Naive thymus-derived CD4-positive, alpha-beta T cell (primary cell): Measurements from ENCODE around the gene INPP5F. TPM values are rescaled to one million over a fixed set of nuclear protein-coding genes. Genes with fewer than 3 reads are reported as not detected.

Experiments used
- ATAC-seq: fragments of 150-1000 bp; cut with Tn5 transposase; 2 replicates; pipeline ENCODE4 v1.10.0; 2021; ENCODE audit warnings: mild to moderate bottlenecking, moderate library complexity
- CTCF ChIA-PET: fragments of 350-600 bp; sonication (Branson Sonifier 250); formaldehyde crosslinking; loops from one replicate; lab custom pipeline; 2021; ENCODE audit warnings: antibody characterized with exemption; lab: Charles Lee
- POLR2A ChIA-PET: fragments of 350-600 bp; sonication (Branson Sonifier 250); formaldehyde crosslinking; loops from one replicate; lab custom pipeline; 2021; ENCODE audit warnings: antibody characterized with exemption, inconsistent platforms; lab: Charles Lee
- DNase-seq, 9 donors: peaks; one replicate each; pipeline versions ENCODE4 v3.0.0 to v3.0.0-alpha.2; 2020 to 2022; ENCODE audit warnings: mixed read lengths in 1 of 9
- H3K27ac ChIP-seq: one replicate; pipeline ENCODE4 v1.7.0; 2013; ENCODE audit warnings: mild to moderate bottlenecking, low read depth, low read length, moderate library complexity
- H3K27me3 ChIP-seq, 2 donors: one replicate each; pipeline ENCODE4 v1.7.0; 2013; ENCODE audit warnings: low read length in 2 of 2, mild to moderate bottlenecking in 2 of 2, moderate library complexity in 2 of 2; ENCODE audit not compliant: control insufficient read depth in 2 of 2, insufficient read depth in 2 of 2
- H3K36me3 ChIP-seq, 3 experiments: 1 replicate in 2 of 3; 2 replicates in 1 of 3; pipeline ENCODE4 v1.7.0; 2013; ENCODE audit warnings: low read length in 3 of 3, mild to moderate bottlenecking in 3 of 3, moderate library complexity in 1 of 3; ENCODE audit not compliant: insufficient read depth in 3 of 3, control insufficient read depth in 2 of 3
- H3K4me1 ChIP-seq, 2 donors: one replicate each; pipeline ENCODE4 v1.7.0; 2013; ENCODE audit warnings: low read length in 2 of 2, mild to moderate bottlenecking in 2 of 2, moderate library complexity in 1 of 2; ENCODE audit not compliant: control insufficient read depth in 2 of 2, insufficient read depth in 2 of 2
- H3K4me3 ChIP-seq: 2 replicates; pipeline ENCODE4 v1.7.0; 2013; ENCODE audit warnings: mild to moderate bottlenecking, low read length
- H3K9me3 ChIP-seq, 3 experiments: 1 replicate in 2 of 3; 2 replicates in 1 of 3; pipeline ENCODE4 v1.7.0; 2013; ENCODE audit warnings: low read length in 3 of 3; ENCODE audit not compliant: control insufficient read depth in 2 of 3
- H3K27ac Mint-ChIP-seq, 9 donors: one replicate each; pipeline ENCODE4 v1.8.0; 2020 to 2022; ENCODE audit warnings: mixed read lengths in 9 of 9, mild to moderate bottlenecking in 8 of 9, moderate library complexity in 5 of 9, inconsistent platforms in 2 of 9
- H3K27me3 Mint-ChIP-seq, 5 donors: one replicate each; pipeline ENCODE4 v1.8.0; 2021 to 2022; ENCODE audit warnings: mixed read lengths in 5 of 5, mild to moderate bottlenecking in 1 of 5
- H3K36me3 Mint-ChIP-seq, 5 donors: one replicate each; pipeline ENCODE4 v1.8.0; 2020 to 2022; ENCODE audit warnings: mixed read lengths in 5 of 5, mild to moderate bottlenecking in 3 of 5, inconsistent platforms in 1 of 5
- H3K4me1 Mint-ChIP-seq, 7 donors: one replicate each; pipeline ENCODE4 v1.8.0; 2020 to 2022; ENCODE audit warnings: mixed read lengths in 7 of 7, mild to moderate bottlenecking in 3 of 7, inconsistent platforms in 1 of 7
- H3K4me3 Mint-ChIP-seq, 10 donors: one replicate each; pipeline ENCODE4 v1.8.0; 2020 to 2022; ENCODE audit warnings: mild to moderate bottlenecking in 10 of 10, mixed read lengths in 10 of 10, moderate library complexity in 6 of 10, inconsistent platforms in 2 of 10
- H3K9me3 Mint-ChIP-seq, 11 donors: one replicate each; pipeline ENCODE4 v1.8.0; 2020 to 2022; ENCODE audit warnings: mixed read lengths in 11 of 11, mild to moderate bottlenecking in 4 of 11, inconsistent platforms in 1 of 11, moderate library complexity in 1 of 11
- intact Hi-C, 2 donors: fragments of 100-400 bp; cut with micrococcal nuclease; formaldehyde crosslinking; loops; one replicate each; pipeline ENCODE4 v1.15.1; 2023
- polyA plus RNA-seq, 2 donors: library from polyadenylated mRNA; unstranded; fragments of 300-500 nt; fragmentation: Illumina TruSeq; gene quantifications; one replicate each; pipeline ENCODE4 v1.2.3, GENCODE V29; 2021
- total RNA-seq, 6 experiments: library from RNA in 5 of 6; stranded (reverse) in 5 of 6; gene quantifications; 1 replicate in 5 of 6; 2 replicates in 1 of 6; pipeline ENCODE4 v1.2.3 and lab custom pipeline; 2021 to 2026

INPP5F gene
- total and polyA plus RNA-seq, 7 experiments from 2014 or later, result 3.4 to 12.1 (median 9.7) TPM

GRCh38 chr10:119827430-119827829 is 101.6 kb downstream of the INPP5F start:
- no peaks in the 10 kb centered on the region for H3K4me1 ChIP-seq
- no peak overlapping the region for H3K27ac ChIP-seq
- Mint-ChIP-seq H3K4me3 (no peak overlapping the region), H3K27me3 (no peaks in the 10 kb centered on the region), H3K36me3 (peaks cover 8 to 41% (median 18%) of the 10 kb centered on the region in 5 donors), H3K9me3 (no peaks in the 10 kb centered on the region), H3K4me1 (peaks cover 0 to under 1% (median 0%) of the 10 kb centered on the region in 7 donors), H3K27ac (peak overlapping the region in 5 of 9 donors; percentile 36 to 65 (median 56))
- H3K36me3 ChIP-seq, result peaks cover 6 to 40% (median 16%) of the 10 kb centered on the region in 3 experiments
- ChIA-PET CTCF (no interaction called here), POLR2A (no interaction called here)
- H3K27me3 ChIP-seq, result no peaks in the 10 kb centered on the region
- no peak overlapping the region for H3K4me3 ChIP-seq
- ATAC-seq (no peak), DNase-seq (no peak)
- intact Hi-C loops, result no loop called here
- no peaks in the 10 kb centered on the region for H3K9me3 ChIP-seq

- Mint-ChIP-seq H3K36me3 (peaks cover 4 to 45% (median 23%) of the 10 kb centered on the region in 5 donors), H3K27ac (peak overlapping the region in 3 of 9 donors; percentile 17 to 72 (median 22)), H3K9me3 (peaks cover 0 to 3% (median 0%) of the 10 kb centered on the region in 11 donors), H3K27me3 (no peaks in the 10 kb centered on the region), H3K4me3 (no peak overlapping the region), H3K4me1 (peaks cover 0 to 12% (median 8%) of the 10 kb centered on the region in 7 donors)
- DNase-seq (no peak), ATAC-seq (no peak)
- intact Hi-C loops, result no loop called here
- Histone ChIP-seq H3K4me1 (no peaks in the 10 kb centered on the region), H3K27me3 (no peaks in the 10 kb centered on the region), H3K9me3 (no peaks in the 10 kb centered on the region), H3K4me3 (no peak overlapping the region), H3K27ac (no peak overlapping the region), H3K36me3 (peaks cover 8 to 54% (median 16%) of the 10 kb centered on the region in 3 experiments)
- ChIA-PET POLR2A (no interaction called here), CTCF (no interaction called here)
Observed at GRCh38 chr10:119829429-119829828, 103.6 kb downstream of the INPP5F start.

- H3K9me3 Mint-ChIP-seq, result peaks cover 0 to 3% (median 0%) of the 10 kb centered on the region in 11 donors
- Histone ChIP-seq H3K36me3 (peaks cover 10 to 62% (median 16%) of the 10 kb centered on the region in 3 experiments), H3K27ac (no peak overlapping the region), H3K4me1 (no peaks in the 10 kb centered on the region), H3K4me3 (no peak overlapping the region), H3K27me3 (no peaks in the 10 kb centered on the region), H3K9me3 (no peaks in the 10 kb centered on the region)
- no peak overlapping the region for H3K4me3 Mint-ChIP-seq
- ChIA-PET POLR2A (no interaction called here), CTCF (no interaction called here)
- DNase-seq (no peak), ATAC-seq (no peak)
- intact Hi-C loops, result loop anchor here in 1 of 2 donors (5.0 kb wide), 1 partner anchor 769 kb away; no protein-coding TSS in a partner anchor
- peak overlapping the region in 1 of 9 donors; percentile 40 for H3K27ac Mint-ChIP-seq
- H3K4me1 Mint-ChIP-seq, result peaks cover 0 to 18% (median 8%) of the 10 kb centered on the region in 7 donors
- H3K36me3 Mint-ChIP-seq, result peaks cover 4 to 46% (median 29%) of the 10 kb centered on the region in 5 donors
- H3K27me3 Mint-ChIP-seq, result no peaks in the 10 kb centered on the region
Observed at GRCh38 chr10:119830851-119831250, 105.0 kb downstream of the INPP5F start.

- H3K27me3 ChIP-seq, result no peaks in the 10 kb centered on the region
Observed at GRCh38 chr10:119831656-119832055, 105.8 kb downstream of the INPP5F start.

GRCh38 chr10:119832951-119833350 is 107.1 kb downstream of the INPP5F start:
- no peaks in the 10 kb centered on the region for H3K27me3 ChIP-seq
- no peak overlapping the region for H3K27ac ChIP-seq
- no peak overlapping the region for H3K4me3 ChIP-seq
- Mint-ChIP-seq H3K4me3 (no peak overlapping the region), H3K9me3 (peaks cover 0 to 3% (median 0%) of the 10 kb centered on the region in 11 donors), H3K27ac (peak overlapping the region in 5 of 9 donors; percentile 21 to 81 (median 63)), H3K27me3 (no peaks in the 10 kb centered on the region), H3K4me1 (peaks cover 0 to 18% (median 8%) of the 10 kb centered on the region in 7 donors), H3K36me3 (peaks cover 4 to 50% (median 39%) of the 10 kb centered on the region in 5 donors)
- ChIA-PET CTCF (no interaction called here), POLR2A (no interaction called here)
- DNase-seq, result no peak
- H3K9me3 ChIP-seq, result no peaks in the 10 kb centered on the region
- ATAC-seq, result no peak
- no peaks in the 10 kb centered on the region for H3K4me1 ChIP-seq
- H3K36me3 ChIP-seq, result peaks cover 21 to 72% (median 21%) of the 10 kb centered on the region in 3 experiments
- intact Hi-C loops, result loop anchor here in 1 of 2 donors (5.0 kb wide), 1 partner anchor 771 kb away; no protein-coding TSS in a partner anchor

More at GRCh38 chr10:119831656-119832055, 105.8 kb downstream of the INPP5F start:
- H3K36me3 ChIP-seq, result peaks cover 14 to 69% (median 16%) of the 10 kb centered on the region in 3 experiments
- H3K36me3 Mint-ChIP-seq, result peaks cover 4 to 46% (median 29%) of the 10 kb centered on the region in 5 donors
- DNase-seq (no peak), ATAC-seq (no peak)
- no peak overlapping the region for H3K4me3 ChIP-seq
- no peaks in the 10 kb centered on the region for H3K4me1 ChIP-seq
- H3K4me3 Mint-ChIP-seq, result no peak overlapping the region
- no peaks in the 10 kb centered on the region for H3K27me3 Mint-ChIP-seq
- POLR2A ChIA-PET, result no interaction called here
- CTCF ChIA-PET, result no interaction called here
- no peak overlapping the region for H3K27ac ChIP-seq
- H3K4me1 Mint-ChIP-seq, result peaks cover 0 to 18% (median 8%) of the 10 kb centered on the region in 7 donors
- peaks cover 0 to 3% (median 0%) of the 10 kb centered on the region in 11 donors for H3K9me3 Mint-ChIP-seq
- peak overlapping the region in 3 of 9 donors; percentile 47 to 80 (median 67) for H3K27ac Mint-ChIP-seq
- no peaks in the 10 kb centered on the region for H3K9me3 ChIP-seq
- intact Hi-C loops, result loop anchor here in 1 of 2 donors (5.0 kb wide), 1 partner anchor 769 kb away; no protein-coding TSS in a partner anchor

- peaks cover 4 to 52% (median 43%) of the 10 kb centered on the region in 5 donors for H3K36me3 Mint-ChIP-seq
- H3K4me3 Mint-ChIP-seq, result peak overlapping the region in 1 of 10 donors; percentile 47
Observed at GRCh38 chr10:119834188-119834587, 108.3 kb downstream of the INPP5F start.

More at GRCh38 chr10:119834188-119834587, 108.3 kb downstream of the INPP5F start:
- Histone ChIP-seq H3K36me3 (peaks cover 25 to 79% (median 29%) of the 10 kb centered on the region in 3 experiments), H3K27me3 (no peaks in the 10 kb centered on the region), H3K9me3 (no peaks in the 10 kb centered on the region), H3K27ac (no peak overlapping the region), H3K4me3 (no peak overlapping the region), H3K4me1 (no peaks in the 10 kb centered on the region)
- ATAC-seq (no peak), DNase-seq (no peak)
- peaks cover 0 to 3% (median 0%) of the 10 kb centered on the region in 11 donors for H3K9me3 Mint-ChIP-seq
- no peaks in the 10 kb centered on the region for H3K27me3 Mint-ChIP-seq
- H3K27ac Mint-ChIP-seq, result peak overlapping the region; percentile 22 to 85 (median 78)
- POLR2A ChIA-PET, result no interaction called here
- CTCF ChIA-PET, result no interaction called here
- H3K4me1 Mint-ChIP-seq, result peaks cover 0 to 18% (median 8%) of the 10 kb centered on the region in 7 donors
- intact Hi-C loops, result loop anchor here in 1 of 2 donors (5.0 kb wide), 1 partner anchor 772 kb away; no protein-coding TSS in a partner anchor
